Posterior vena cava (tissue), 2 donors: ENCODE results near the gene CABLES1. TPM values are rescaled to one million over a fixed set of nuclear protein-coding genes. Genes with fewer than 3 reads are reported as not detected.

Experiments
- DNase-seq: peaks from one replicate; pipeline ENCODE4 v3.0.0-alpha.2; 2020; ENCODE audit warnings: low spot score
- intact Hi-C, 2 donors: fragments of 100-400 bp; cut with DNase I; formaldehyde crosslinking; loops; one replicate each; pipeline versions ENCODE4 v1.14.1 to v1.14.2; 2022 to 2023
- total RNA-seq, 2 donors: library from RNA; stranded (reverse); fragmentation: NEBNext Ultra II Directional; extraction: Animal tissue kit (Norgen Biotek cat#: 25700); gene quantifications; one replicate each; pipeline ENCODE4 v1.2.1, GENCODE V29; 2021
- donor health status: DM: yes; HTN: yes; CAD: no.
- donor health status: DM: yes; HTN: yes; CAD: no.

The CABLES1 gene
- total RNA-seq, 2 donors from 2014 or later, result 9.3 to 10.8 TPM

DNA sequence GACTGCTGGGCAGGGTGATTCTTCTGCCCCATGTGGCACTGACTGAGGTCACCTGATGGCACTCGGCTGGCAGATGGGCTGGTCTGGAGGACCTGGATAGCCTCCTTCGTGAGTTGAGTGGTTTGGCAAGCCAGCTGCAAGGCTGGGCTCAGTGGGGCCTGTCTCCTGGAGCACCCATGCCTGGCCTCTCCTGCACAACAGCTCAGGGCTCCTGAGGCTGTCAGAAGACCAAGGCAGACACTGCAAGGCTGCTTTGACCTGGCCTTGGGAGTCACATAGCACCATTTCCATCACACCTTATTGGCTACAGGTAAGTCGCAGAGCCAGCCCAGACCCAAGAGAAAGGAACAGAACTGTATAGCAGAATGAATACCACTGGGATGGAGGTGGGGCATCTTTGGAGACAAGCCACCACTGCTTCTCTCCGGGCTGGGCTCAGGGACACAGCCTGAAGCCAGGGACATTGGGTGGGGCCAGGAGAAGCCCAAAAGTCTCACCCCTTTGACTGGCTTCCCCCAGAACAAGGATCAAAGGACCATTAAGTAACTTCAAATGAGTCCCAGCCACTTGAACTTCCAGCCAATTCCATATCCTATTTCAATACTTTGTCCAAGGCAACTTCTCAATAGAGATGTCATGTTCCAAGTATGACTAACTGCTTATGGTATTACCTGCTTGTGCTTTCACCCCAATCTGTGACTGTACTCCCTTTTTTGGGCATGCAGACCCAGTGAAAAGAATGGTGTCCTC lies 156.3 kb downstream of the CABLES1 start:
- intact Hi-C loops, result no loop called here
- DNase-seq, result no peak

GRCh38 chr18:23300231-23300805 lies 165.0 kb downstream of the CABLES1 start:
- intact Hi-C loops, result no loop called here
- DNase-seq, result no peak

DNA sequence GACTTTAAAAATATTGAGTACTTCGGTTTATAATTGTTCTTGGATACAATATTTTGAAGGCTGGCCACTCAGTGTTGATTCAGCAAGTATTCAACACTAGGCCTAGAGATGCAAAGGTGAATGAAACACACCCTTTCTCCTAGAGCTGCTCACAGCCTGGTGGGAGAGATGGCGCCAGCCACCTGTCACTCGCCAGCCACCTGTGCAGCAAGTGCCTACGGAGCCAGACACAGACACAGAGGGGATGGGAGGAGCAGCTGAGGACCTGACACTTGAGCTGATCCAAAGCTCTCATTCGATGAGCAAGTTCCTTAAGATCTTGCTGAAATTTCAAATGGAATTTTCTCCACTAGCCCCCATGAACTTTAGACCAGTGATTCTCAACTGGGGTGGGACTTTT lies 166.7 kb downstream of the CABLES1 start:
- intact Hi-C loops, result no loop called here
- no peak for DNase-seq

DNA sequence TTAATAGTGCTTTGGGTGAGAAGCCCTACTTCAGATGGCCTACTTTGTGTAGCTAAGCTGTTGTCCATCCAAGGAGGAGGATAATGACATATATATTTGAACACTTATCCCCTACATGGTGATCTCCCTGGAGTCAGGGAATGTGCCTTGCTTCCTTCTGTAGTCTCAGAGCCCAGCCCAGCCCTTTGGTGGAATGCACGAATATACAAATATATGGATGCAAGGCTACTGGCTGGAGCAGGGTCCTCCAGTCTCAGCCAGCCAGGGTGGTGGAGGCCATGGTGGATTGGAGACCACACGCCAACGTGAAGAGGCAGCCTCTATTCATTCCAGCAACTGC lies 167.2 kb downstream of the CABLES1 start:
- intact Hi-C loops, result no loop called here
- no peak for DNase-seq

- intact Hi-C loops, result no loop called here
Observed at GRCh38 chr18:23302851-23303527, 167.7 kb downstream of the CABLES1 start.

DNA sequence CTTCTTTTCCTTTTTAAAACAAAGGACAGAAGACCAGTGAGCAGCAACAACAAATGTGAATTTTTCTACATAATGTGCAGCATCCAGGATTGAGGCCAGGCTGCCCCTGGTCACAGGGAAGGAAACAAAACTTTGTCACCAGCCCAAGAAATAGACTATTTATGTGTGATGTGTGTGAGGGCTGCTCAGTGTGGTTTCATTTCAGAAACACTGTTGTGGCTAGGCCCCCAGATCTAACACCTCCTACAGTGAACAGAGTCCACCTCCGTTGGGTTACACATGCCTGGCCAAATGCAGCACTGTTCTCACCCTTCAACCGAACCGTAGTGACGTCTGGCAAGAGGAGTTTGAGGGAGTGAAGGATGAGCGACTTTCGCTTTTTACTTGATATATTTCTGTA lies 171.5 kb downstream of the CABLES1 start:
- intact Hi-C loops, result no loop called here
- DNase-seq, result no peak

More at GRCh38 chr18:23302851-23303527, 167.7 kb downstream of the CABLES1 start:
- no peak for DNase-seq

GRCh38 chr18:23307567-23308295 lies 172.4 kb downstream of the CABLES1 start:
- DNase-seq, result no peak
- intact Hi-C loops, result no loop called here

Other genes starting within 250 kb of the CABLES1 start
- 10 to 100 TPM; 16.0 to 31.3 TPM for gene RBBP8, start 202.2 kb upstream of the CABLES1 start, total RNA-seq